ENCODE data around the gene OLFM4.
A peak's percentile ranks its signal among the peaks of the same experiment; 100 is the strongest.

OLFM4 gene

DNA sequence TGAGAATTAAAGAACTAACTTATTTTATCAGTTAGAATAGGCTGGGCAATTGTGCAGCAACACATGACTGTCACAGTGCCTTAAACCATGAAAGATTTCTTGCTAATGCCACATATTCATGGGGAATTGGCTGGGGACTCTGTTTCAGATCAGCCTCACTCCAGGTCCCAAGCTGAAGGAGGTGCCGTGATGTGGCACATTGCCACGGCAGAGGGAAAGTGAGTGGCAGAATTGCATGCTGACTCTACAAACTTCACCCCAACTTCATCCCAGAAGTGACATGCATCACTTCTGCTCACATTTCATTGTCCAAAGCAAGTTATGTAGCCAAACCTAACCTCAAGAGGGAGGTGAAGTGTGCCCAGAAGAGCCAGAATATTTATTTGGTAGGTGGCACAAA, 37.8 kb downstream of the OLFM4 start:
- DNase-seq: no peak

DNA sequence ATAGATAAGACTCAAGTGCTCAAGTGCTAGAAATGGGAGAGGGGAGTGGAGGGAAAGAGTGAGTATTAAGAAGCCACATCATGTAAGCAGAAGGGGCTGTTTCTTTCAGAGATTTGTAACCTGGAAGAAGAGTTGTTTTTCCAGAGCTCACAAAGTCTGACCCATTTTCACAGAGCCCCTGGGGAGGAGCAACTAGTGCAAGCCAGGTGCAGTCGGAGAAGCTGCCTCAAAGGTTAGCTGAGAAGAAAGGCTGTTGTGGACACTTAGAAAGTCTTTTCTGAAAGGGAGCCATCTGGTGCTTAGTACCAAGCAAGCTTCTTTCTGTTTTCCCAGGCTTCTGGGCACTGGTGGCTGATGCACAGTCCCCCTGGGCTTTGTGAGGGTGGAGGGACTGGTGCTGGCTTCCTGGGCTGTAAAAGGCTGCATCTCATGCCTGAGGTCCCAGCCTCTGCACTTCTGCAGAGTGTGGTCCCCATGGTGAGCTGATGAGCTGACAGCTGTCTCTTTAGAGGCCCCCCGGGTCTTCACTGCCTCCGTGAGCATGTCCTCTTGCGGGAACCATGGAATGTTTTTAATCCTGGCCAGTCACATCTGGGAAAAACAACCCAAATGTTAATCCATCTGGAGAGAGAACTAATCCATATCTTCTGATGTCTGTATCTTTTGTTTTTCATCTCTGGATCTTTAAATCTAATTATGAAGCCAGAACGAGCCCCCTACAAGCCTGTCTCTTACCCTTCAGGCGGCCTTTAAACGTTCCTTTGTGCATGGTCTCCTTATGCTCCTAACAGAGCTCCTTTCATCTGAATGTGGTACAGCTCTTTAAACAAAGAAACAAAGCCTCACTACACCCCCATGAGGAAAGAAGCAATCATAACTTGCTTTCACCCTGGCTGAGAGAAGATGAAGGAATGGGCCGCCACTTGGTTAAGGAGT, 40.2 kb downstream of the OLFM4 start:
- DNase-seq: peak in 5 of 58 donors; percentile 16 to 53 (median 26)

DNA sequence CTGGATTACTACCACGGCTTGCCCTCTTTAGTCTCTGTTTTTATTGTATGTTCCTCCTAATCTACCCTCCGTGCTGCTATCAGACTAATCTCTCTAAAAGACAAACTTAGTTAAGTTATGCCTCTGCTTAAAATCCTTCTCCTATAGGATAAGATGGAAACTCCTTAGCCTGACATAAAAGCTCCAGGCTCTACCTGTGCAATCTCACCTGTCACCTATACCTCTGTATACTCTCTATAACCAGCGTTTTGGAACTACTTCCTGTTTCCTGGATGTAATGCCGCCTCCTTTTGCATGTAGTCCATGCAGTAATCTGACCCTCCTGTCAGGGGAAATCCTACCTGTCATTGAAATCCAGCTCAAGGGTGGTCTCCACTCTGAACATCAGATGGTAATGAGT, 41.2 kb downstream of the OLFM4 start:
- DNase-seq: no peak

DNA sequence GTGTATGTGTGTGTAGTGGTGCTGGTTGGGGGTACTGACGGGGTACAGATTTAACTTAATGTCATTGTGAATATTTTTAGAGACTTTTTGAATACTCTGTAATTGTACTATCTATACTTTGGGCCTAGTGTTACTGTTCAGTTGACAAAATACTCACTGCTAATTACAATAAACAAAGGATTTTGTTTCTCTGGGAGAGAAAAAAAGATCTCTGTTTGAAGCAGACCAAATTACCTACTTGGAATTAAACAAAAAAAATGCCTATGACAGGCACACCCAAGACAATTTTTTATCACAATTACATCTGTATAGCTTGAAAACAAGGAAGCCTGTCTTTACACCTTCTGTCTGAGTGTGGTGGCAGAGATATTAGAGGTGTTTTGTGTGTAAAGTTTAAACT, 45.1 kb downstream of the OLFM4 start:
- no peak for DNase-seq

DNA sequence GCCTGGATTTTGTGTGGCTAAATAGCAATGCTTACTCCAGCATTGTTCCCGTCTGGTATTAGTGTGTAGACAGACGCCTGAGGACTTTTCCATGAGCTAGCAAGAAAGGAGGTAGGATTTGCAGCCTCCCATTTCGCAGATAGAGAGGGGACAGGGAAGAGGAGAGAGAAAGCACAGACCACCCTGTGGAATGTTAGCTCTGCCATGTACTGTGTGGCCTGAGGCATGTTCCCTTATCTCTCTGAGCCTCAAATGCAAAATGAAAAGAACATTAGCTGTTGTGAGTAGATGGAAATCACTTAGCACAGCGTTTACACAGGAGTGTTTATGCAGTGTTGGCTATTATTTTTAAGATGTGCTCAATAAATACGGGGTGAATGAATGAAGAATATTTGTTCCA, 45.5 kb downstream of the OLFM4 start:
- DNase-seq: no peak

DNA sequence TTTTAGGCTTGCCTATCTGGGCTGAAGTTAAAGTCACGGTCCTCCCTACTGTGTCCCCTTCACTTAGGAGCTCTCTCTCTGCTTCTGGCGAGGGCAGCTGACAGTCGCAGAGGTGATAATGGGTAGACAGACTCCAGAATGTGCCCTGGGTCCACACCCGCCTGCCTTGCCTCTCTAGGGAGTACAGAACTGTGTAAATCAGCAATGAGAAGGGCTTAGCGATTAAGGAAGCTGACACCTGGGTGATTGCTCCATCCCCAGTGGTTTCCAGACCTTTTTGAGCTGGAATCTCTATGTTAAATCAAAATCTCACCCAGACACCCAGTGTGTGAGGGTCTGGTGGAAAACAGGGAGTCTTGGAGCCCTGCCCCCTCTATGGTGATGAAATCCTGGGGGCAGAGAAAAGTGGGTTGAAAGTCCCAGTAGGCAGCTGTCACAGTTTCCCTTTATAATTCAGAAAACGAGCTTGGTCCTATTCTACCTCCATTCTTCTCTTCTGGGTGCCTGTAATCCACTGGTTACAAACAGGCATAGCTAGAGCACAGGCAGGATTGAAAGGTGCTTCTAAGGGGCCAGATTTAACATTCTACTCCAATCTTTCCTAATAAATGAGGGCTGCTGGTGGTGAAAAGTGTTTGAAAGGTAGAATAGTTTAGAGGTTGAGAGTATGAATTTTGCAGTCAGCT, 46.9 kb downstream of the OLFM4 start:
- no peak for DNase-seq

DNA sequence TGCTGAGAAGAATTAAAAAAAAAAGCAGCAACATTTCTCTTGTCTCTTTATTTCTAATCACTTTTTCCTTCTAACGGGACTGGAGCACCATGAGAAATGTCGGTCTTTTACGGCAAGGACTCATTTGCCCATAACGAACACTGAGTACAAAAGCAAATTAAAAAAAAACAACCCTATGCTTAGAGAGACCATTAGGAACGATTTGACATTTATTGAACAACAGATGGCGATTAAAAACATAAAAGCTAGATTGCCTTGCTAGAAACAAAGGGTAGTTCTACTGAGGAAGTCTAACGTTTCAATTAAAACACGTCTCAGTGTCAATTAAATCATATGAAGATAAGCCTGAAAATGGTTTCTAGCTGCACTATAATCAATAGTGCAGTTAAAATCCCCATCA, 51.1 kb downstream of the OLFM4 start:
- no peak for DNase-seq

DNA sequence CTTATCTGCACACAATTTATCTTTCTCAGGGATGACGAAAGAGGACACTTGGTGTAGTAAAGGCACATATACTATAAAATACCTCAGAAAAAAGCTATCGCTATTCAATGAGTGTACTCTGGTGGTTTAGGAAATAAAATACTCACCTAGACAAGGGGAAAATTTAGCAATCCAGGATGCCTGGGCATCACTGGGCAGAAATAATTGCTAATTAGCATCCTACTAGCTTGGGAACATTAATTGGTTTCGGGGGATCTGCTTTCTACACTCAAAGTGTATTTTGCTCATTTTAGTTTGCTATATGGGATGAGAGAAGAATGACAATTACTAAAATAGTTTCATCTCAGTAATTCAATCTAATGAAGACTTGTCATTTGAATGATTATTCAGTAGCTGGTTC, 60.3 kb downstream of the OLFM4 start:
- DNase-seq: peak in 1 of 58 donors; percentile 1

DNA sequence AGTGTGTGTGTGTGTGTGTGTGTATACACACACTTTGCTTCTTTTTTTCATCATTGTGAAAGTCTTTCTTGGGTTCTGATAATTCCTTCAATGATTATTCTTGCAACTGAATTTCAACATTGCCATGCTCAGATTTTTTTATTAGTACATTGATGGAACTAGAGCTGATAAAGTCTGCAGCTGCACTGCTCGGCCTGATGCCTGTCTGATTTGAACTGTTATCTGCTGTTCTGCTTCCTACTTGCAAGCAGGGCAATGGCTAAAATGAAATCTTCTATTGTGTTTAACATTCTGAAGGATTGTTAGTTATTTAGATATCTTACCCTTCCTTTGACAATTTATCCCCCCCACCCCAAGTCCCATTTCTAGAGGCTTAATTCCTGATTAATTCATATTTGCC, 61.3 kb downstream of the OLFM4 start:
- DNase-seq: no peak

DNA sequence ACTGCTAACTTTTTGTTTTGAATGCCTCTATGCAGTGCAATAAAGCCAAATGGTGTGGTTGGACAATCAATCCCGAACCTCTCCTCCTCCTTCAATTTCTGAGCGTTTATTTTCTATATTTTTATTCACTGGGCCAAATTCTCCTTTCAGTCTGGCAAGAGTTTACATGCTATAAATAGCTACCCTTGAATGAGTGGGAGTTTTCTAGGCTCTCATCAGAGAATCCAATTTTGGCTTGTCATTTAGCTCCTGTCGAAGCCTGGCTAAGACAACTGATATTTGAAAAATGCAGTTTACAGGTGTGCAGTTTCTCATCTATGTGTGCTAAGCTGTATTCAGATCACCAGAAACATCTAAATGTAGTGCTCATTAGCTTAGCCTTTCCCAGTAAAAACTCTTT, 61.8 kb downstream of the OLFM4 start:
- DNase-seq: no peak

DNA sequence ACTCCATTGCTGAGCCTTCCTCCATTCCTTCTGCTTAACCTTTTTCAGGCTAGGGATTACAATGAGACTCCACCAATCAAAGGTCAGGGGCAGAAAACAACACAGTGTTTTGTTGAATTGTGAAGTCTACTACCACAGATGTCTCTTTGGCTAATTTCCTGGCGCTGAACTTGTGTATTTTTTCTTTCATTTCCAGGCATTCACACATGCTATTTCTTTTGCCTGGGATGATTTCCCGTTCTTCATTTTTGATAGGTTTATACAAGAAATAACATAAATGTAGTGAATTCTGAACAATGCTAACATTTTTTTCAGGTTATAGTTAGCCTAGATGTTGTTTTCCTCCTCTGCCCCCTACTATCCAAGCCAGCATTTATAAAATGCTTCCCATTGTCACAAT, 64.3 kb downstream of the OLFM4 start:
- peak in 1 of 58 donors; percentile 35 for DNase-seq

DNA sequence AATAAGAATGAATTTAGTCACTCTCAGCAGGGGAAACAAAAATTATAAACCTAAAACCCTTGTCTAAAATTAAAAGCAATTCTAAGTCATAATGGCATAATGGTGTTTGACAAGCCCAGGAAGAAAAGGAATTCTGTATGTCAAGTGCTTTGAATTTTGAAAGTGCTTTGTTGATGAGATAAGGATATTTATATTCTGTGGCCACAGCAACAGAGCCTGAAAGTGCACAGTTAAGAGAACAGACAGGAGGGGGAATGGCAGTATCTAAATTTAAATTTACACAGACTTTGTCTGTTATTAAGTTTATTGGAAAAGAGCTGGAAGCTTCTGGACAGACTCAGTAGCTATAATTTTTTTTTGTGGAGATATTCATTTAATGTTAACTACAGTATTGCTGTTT, 69.8 kb downstream of the OLFM4 start:
- DNase-seq: no peak

DNA sequence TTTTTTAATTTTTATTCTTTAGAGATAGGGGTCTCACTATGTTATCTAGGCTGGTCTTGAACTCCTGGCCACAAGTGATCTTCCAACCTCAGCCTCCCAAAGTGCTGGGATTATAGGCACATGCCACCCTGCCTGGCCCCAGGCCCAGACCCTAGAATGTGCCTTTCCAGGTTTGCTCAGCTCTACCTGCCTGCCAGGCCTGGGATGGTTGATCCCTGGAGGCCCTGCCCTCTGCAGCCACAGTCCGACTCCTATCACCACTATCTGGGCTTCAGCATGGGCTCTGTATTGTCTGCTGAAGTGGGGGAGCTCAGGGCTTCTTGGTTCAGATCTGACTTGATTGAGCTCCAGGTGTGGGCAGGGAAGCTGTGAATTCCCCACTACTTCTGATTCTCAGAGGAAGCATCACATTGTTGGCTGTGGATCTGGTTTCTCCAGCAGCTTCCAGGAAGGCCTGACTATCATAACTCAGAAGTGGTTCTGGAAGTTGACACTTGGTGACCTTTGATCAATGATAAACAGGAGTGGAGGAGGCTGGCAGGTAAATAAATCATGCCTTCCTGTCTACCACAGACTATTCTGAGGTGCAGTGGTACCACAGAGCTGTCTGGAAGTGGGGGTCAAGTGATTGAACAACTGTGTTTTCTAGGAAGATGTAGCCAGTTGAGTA, 71.9 kb downstream of the OLFM4 start:
- DNase-seq: no peak
